Measurements from ENCODE around the gene LRFN2.

- TF ChIP-seq CTCF (IDR thresholded peaks at IDR 0.05; ENCODE audit: low read depth, low read length, missing input control) (no peak), TAF1 (conservative IDR thresholded peaks at IDR 0.05) (no peak), MAX (IDR thresholded peaks at IDR 0.05) (no peak), GABPA (IDR thresholded peaks at IDR 0.05 in 1 of 2, conservative IDR thresholded peaks at IDR 0.05 in 1 of 2) (no peak), FOXA1 (IDR thresholded peaks at IDR 0.05) (no peak), RAD21 (IDR thresholded peaks at IDR 0.05) (no peak)
These were observed 154.2 kb downstream of the LRFN2 start for GRCh38 chr6:40432982-40433381.
